Suprapubic skin (tissue), 4 donors: ENCODE measurements around the gene ANXA7. TPM values are rescaled to one million over a fixed set of nuclear protein-coding genes. Genes with fewer than 3 reads are reported as not detected.

Experiments
- DNase-seq, 2 donors: peaks; one replicate each; pipeline ENCODE4 v3.0.0-alpha.2; 2019; ENCODE audit warnings: low spot score in 2 of 2
- H3K27ac ChIP-seq: fragments of 200-600 bp; sonication (generic); one replicate; pipeline ENCODE4 v1.5.1; 2019
- H3K27me3 ChIP-seq: fragments of 200-600 bp; sonication (generic); one replicate; pipeline ENCODE4 v1.5.1; 2019
- H3K36me3 ChIP-seq: fragments of 200-600 bp; sonication (generic); one replicate; pipeline ENCODE4 v1.5.1; 2019
- H3K4me1 ChIP-seq: fragments of 200-600 bp; sonication (generic); one replicate; pipeline ENCODE4 v1.5.1; 2019
- H3K4me3 ChIP-seq: fragments of 200-600 bp; sonication (generic); one replicate; pipeline ENCODE4 v1.5.1; 2019; ENCODE audit warnings: mild to moderate bottlenecking
- H3K9me3 ChIP-seq: fragments of 200-600 bp; sonication (generic); one replicate; pipeline ENCODE4 v1.5.1; 2019
- CTCF ChIP-seq, 2 donors: fragments of 200-600 bp in 1 of 2; fragments of 450-650 bp in 1 of 2; sonication (generic) in 1 of 2; IDR thresholded peaks; one replicate each; pipeline ENCODE4 v1.5.1; 2016 to 2019; ENCODE audit warnings: antibody characterized with exemption in 2 of 2, mild to moderate bottlenecking in 1 of 2, moderate library complexity in 1 of 2
- EP300 ChIP-seq: sonication (generic); formaldehyde crosslinking; IDR thresholded peaks from one replicate; pipeline ENCODE4 v1.6.1; 2017; ENCODE audit warnings: antibody characterized with exemption
- POLR2A ChIP-seq, 2 donors: fragments of 450-650 bp; IDR thresholded peaks; one replicate each; pipeline ENCODE4 v1.6.1; 2017; ENCODE audit warnings: antibody characterized with exemption in 2 of 2, mild to moderate bottlenecking in 2 of 2, moderate library complexity in 2 of 2
- POLR2AphosphoS5 ChIP-seq, 3 donors: sonication (generic); formaldehyde crosslinking; IDR thresholded peaks; one replicate each; pipeline ENCODE4 v1.6.1; 2017; ENCODE audit warnings: antibody characterized with exemption in 3 of 3
- WGBS: methylation state at CpG from one replicate; pipeline ENCODE4 v1.1.5; 2018; 5-methylcytosine and 5-hydroxymethylcytosine counted together
- total RNA-seq, 4 donors: library from RNA; depleted of rRNA; stranded (reverse); fragments of >200 nt; gene quantifications; one replicate each; pipeline ENCODE4 v1.1.0, GENCODE V29; 2016

ANXA7 gene
- total RNA-seq, 4 donors from 2014 or later: 93.5 to 153 (median 100) TPM

DNA sequence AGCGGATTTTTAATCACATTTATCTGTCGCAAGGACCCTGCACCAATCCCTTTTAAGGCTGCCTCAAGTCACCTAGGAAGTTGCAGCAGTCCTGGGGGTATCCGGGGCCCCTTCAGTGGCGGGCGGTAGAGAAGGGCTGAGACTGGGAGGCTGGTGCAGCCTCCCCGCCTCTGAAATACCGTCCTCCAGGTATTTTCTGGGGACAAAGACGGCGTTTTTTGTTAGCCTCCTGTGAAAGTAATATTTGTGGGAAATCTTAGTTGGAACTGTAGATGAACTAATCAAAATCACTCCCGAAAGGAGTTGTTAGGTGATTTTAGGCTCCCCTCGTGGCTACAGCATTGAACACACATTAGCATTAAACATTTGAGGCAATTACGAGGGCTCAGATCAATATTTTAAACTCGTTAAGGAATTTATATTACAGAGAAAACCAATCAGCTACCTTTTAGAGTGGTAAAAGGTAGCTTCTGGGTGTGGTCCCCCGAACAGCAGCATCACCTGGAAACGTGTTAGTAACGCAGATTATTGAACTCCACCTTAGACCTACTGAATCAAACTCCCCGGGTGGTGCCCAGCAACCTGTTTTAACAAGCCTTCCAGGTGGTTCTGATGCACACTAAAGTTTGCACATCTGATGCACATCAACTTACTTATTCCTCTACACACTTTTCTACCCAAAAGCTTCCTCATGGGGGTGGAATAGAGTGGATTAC is 530 bp upstream of the ANXA7 start:
- Histone ChIP-seq H3K27me3 (no peaks in the 10 kb centered on the region), H3K36me3 (no peaks in the 10 kb centered on the region), H3K27ac (peak overlapping the region; percentile 99), H3K4me1 (peaks cover 26% of the 10 kb centered on the region), H3K4me3 (peak overlapping the region; percentile 100), H3K9me3 (no peaks in the 10 kb centered on the region)
- WGBS: 3% methylated on average over 17 of the region's 17 CpGs
- TF ChIP-seq POLR2A (IDR thresholded peaks at IDR 0.05): no peak
- no peak for DNase-seq

- Histone ChIP-seq H3K9me3 (no peaks in the 10 kb centered on the region), H3K27me3 (no peaks in the 10 kb centered on the region), H3K4me3 (peak overlapping the region; percentile 100), H3K27ac (peak overlapping the region; percentile 99), H3K4me1 (peaks cover 26% of the 10 kb centered on the region), H3K36me3 (no peaks in the 10 kb centered on the region)
- DNase-seq: no peak
- WGBS: 2% methylated on average over 9 of the region's 9 CpGs
- TF ChIP-seq POLR2AphosphoS5 (IDR thresholded peaks at IDR 0.05) (no peak), POLR2A (IDR thresholded peaks at IDR 0.05) (no peak), EP300 (no peak), CTCF (IDR thresholded peaks at IDR 0.05) (no peak)
Observed at GRCh38 chr10:73413108-73413527, 740 bp downstream of the ANXA7 start.

- no peak overlapping the region for H3K27ac ChIP-seq
- no peaks in the 10 kb centered on the region for H3K36me3 ChIP-seq
- H3K4me1 ChIP-seq: peaks cover 29% of the 10 kb centered on the region
- H3K9me3 ChIP-seq: no peaks in the 10 kb centered on the region
- H3K4me3 ChIP-seq: no peak overlapping the region
- TF ChIP-seq EP300: no peak
- no peak for TF ChIP-seq POLR2A (IDR thresholded peaks at IDR 0.05)
- TF ChIP-seq POLR2AphosphoS5 (IDR thresholded peaks at IDR 0.05): no peak
- TF ChIP-seq CTCF (IDR thresholded peaks at IDR 0.05): no peak
- no peaks in the 10 kb centered on the region for H3K27me3 ChIP-seq
- DNase-seq: no peak
- 89% methylated on average over 1 of the region's 1 CpG for WGBS
Observed at GRCh38 chr10:73410897-73411296, 3.0 kb downstream of the ANXA7 start.

GRCh38 chr10:73408978-73409521 is 4.8 kb downstream of the ANXA7 start:
- WGBS: 64% methylated on average over 4 of the region's 4 CpGs
- Histone ChIP-seq H3K36me3 (no peaks in the 10 kb centered on the region), H3K27ac (no peak overlapping the region), H3K9me3 (no peaks in the 10 kb centered on the region), H3K4me1 (peaks cover 18% of the 10 kb centered on the region), H3K27me3 (no peaks in the 10 kb centered on the region), H3K4me3 (no peak overlapping the region)
- no peak for TF ChIP-seq CTCF (IDR thresholded peaks at IDR 0.05)
- no peak for TF ChIP-seq POLR2A (IDR thresholded peaks at IDR 0.05)
- no peak for TF ChIP-seq POLR2AphosphoS5 (IDR thresholded peaks at IDR 0.05)
- TF ChIP-seq EP300: no peak
- DNase-seq: no peak

- H3K27ac ChIP-seq: no peak overlapping the region
- peaks cover 22% of the 10 kb centered on the region for H3K4me1 ChIP-seq
- no peaks in the 10 kb centered on the region for H3K9me3 ChIP-seq
- TF ChIP-seq CTCF (IDR thresholded peaks at IDR 0.05): no peak
- TF ChIP-seq EP300: no peak
- no peak for TF ChIP-seq POLR2A (IDR thresholded peaks at IDR 0.05)
- no peak for TF ChIP-seq POLR2AphosphoS5 (IDR thresholded peaks at IDR 0.05)
- H3K4me3 ChIP-seq: no peak overlapping the region
- no peaks in the 10 kb centered on the region for H3K27me3 ChIP-seq
- no peak for DNase-seq
- WGBS: 87% methylated on average over 5 of the region's 5 CpGs
- no peaks in the 10 kb centered on the region for H3K36me3 ChIP-seq
Observed at GRCh38 chr10:73408061-73408460, 5.8 kb downstream of the ANXA7 start.
